ENCODE measurements around the gene FAM20C.

FAM20C gene

DNA sequence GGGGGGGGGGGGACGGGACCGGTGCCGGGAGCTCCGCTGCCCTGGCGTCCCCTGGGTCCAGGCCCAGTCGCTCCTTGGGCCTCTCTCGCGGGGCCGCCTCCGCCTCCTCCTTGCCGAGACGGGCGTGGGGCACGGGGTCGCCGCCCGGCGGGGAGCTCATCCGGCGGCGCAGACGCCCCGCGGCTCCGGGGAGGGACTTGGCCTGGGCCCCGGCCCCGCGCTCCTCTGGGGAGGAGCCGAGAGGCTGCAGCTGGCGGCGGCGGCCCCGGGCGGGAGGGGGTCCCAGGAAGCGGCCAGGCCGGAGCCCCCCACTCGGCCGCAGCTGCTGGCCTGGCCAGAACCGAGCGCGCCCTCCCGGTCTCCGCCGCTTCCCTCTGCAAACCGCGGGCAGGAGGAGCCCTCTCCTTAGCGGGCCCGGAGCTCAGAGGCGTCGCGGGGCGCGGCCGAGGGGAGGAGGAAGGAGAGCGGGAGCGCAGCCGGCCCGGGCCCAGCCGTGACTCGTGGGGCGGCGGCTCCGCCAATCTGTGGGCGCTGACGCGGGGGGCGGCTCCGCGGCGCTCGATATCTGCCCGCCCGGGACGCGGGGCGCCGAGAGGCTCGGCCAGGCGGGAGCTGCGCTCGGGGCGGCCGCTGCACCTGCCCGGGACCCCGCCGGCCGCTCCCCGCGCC, at the start of gene FAM20C:
Gene FAM20C, plus strand, starts transcription at position 591 of the 669 bp plus-strand sequence. CDS start 629 bp downstream, outside the sequence.
- DNase-seq (ENCODE audit: low read depth in 2 of 2): no peak

DNA sequence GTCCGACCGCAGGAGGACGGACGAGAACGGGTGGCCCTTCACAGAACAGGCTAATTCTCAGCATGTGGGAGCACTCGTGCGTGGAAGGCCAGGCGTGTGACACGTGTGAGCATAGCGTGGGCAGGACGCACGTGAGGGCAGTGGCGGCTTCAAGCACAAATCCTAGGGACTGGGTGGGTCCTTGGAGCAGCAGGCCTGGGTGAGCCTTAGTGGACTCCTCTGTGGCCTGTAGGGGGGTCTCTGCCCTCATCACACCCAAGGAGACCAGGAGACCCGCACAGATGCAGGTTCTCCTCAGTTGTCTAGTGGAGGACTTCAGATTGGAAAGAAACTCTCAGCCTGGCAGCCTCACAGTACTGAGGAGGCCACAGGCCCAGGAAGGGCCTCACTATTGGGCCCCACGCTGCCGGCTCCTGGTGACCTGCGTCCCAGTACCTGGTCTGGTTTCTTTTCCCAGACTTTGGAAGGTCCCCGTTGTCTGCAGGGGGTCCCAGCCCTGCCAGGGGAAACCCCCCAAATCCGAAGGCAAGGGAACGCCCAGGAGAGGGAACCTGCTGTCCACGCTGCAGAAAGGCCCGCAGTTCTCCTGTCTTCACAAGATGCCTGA, 49.1 kb upstream of the FAM20C start:
- no peak for DNase-seq (ENCODE audit: low read depth in 2 of 2)

DNA sequence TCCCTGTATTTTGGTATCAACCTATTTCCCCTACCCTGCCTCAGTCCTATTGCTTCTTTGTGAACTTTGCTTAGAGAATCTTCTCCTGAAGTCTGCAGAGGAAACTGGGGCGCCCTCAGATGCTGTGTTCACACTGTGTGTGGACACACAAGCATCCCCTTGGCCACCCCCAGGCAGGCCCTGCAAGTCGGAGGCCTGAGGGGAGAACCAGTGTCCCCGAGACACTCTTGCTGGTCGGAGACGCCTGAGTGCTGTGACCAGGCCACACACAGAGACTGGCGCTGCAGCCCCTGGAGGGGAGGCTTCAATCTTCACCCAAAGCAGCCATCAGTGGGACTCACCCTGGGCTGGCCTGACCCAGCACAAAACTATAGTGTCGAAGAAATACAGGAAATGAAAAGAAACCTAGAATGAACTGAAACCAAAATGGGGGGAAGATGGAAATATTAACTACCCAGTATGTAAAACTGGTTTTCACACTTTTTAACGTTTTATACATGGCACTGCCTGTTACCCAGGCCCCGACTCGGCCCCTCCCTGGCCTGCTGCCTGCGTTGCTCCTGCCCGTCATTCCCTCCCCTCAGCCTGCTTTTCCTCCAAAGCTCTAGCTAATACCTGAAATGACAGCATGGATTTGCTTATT, 48.4 kb upstream of the FAM20C start:
- no peak for DNase-seq (ENCODE audit: low read depth in 2 of 2)

DNA sequence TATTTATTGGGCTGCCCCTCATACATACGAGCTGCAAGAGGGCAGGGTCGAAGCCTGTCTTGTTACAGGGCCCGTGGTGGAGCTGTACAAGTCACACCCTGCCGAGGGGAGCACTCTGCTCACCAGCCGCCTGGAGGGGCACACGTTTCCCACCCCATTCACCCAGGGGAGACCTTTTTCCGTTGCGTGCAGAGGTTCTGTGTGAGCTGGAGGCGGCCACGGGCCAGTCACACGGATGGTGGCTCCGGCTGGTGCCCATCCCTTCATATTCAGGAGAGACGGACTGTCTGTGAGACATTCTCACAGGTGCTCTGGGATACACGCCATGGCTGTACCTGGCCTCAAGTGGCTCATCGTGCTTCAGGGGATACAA, 47.9 kb upstream of the FAM20C start:
- no peak for DNase-seq (ENCODE audit: low read depth in 2 of 2)

DNA sequence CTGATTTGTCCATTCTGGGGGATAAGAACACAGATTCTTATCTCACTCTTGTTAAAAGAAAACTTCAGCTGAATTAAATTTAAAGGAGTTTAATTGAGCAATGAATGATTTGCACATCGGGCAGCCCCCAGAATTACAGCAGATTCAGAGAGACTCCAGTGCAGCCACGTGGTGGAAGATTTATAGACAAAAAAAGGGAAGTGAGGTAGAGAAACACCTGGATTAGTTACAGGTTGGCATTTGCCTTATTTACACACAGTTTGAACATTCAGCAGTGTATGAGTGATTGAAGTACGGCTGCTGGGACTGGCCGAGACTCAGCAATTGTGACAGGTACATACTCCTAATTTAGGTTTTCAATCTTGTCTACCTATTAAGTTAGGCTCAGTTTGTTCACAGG, 46.5 kb upstream of the FAM20C start:
- DNase-seq (ENCODE audit: low read depth in 2 of 2): no peak

DNA sequence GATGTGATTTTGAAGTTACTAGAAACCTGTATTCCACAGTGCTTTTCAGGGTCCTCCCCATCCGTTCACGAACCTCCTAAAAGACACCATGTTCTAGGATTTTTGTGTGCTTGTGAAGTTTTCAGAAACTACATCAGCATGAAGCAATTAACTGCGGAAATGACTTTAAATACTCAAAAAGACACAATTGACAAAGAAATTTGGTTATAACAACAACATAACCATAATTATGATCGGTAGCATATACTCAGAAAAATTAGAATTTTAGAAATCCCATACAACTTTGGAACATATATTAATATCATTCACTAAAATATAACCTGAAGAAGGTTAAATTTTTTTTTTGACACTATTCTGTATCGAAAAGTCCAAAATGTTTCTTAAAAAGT, 43.8 kb upstream of the FAM20C start:
- DNase-seq (ENCODE audit: low read depth in 2 of 2): no peak

DNA sequence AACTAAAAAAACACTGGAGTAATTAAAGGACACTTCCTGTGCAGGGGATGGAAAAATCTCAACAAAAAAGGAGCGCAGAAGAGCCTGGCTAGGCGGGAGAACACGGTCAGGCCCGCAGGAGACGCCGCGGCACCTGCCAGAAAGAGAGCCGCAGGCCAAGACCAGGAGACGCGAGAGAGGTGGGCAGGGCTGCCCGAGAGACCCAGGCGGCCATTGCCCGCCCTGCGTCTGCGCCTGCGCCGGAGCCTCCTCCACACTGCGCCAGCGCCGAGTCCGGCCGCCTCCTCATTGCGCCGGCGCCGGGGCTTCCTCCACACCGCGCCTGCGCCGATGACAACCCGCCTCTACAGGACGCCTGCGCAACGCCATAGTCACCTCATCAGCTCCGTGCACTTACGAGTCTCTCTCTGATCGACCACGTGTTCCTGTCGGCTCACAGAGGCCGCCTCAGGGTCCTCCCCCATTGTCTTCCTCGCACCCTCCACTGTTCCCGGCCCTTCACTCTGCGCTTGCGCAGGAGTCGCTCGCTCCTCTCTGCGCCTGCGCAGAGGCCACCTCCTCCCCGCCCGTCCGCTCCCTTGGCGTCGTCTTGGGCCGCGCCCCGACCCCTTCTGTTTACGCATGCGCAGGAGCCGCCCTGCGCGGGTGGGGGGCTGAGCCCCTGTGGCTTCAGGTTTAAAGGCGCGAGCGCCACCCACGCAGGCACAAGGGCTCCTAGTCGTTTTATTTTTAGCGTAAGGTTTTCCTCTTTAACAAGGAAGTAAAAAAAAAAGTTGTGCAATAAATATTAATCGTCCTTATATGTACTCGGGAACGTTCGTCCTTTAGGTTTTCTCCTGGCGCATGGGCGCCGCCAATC, 43.2 kb upstream of the FAM20C start:
- peak; percentile 95 to 98 for DNase-seq (ENCODE audit: low read depth in 2 of 2)

DNA sequence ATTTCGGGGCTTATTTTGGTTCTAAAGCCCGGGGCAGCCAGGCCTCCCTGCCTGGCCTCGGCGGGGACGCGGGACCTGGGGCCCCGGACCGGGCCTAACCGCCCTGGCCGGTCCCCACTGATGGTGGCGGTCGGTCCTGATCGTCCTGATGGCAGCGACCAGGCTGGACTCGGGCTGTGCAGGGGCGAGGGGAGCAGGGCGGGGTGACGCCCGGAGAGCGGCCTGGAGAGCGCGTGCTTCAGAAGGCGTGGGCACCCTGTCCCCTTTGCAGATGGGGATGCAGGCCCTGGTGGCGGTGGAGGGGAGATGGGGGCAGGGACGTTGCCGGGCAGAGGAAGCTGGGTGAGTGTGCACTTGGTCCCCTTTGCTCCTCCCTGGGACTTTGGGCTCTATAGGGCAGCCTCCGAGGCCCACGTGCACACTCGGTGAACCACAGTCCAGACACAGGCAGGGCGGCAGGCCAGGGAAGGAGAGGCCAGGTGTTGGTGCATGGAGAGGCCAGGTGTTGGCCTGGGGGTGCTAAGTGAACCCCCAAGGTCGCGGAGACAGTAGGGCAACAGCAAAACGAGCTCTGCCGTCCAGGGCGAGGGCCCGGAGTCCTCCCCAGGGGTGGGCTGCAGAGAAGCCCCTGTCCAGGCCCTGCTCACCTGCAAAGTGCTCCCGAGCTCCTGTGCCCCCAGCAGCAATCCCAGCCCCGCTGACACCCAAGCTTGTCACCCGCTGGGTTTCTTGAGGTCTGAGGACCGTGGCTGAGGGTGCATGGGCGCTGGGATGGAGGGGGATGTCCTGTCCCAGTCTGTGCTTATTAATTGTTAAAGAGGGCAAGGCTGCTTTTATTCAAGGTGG, 42.4 kb upstream of the FAM20C start:
- DNase-seq (ENCODE audit: low read depth in 2 of 2): peak in 1 of 2 donors; percentile 17

DNA sequence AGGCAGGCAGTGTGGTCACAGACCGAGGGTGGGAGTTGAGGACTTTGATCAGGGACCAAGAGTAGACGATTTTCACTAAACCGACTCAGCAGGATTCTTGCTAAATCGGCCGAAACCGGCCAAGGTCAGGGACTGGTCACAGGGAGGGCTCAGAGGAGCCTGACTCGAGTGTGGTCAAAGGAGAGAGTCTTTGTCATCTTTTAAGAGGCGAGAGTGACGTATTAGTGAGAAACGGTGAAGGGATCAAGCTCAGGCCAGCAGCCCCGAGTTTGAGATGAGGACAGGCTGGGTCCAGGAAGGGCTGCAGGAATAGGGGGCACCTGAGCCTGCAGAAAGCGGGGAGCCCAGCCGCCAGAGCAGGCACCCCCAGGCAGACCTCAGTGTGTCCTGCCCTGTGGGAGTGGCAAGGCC, 41.6 kb upstream of the FAM20C start:
- no peak for DNase-seq (ENCODE audit: low read depth in 2 of 2)

DNA sequence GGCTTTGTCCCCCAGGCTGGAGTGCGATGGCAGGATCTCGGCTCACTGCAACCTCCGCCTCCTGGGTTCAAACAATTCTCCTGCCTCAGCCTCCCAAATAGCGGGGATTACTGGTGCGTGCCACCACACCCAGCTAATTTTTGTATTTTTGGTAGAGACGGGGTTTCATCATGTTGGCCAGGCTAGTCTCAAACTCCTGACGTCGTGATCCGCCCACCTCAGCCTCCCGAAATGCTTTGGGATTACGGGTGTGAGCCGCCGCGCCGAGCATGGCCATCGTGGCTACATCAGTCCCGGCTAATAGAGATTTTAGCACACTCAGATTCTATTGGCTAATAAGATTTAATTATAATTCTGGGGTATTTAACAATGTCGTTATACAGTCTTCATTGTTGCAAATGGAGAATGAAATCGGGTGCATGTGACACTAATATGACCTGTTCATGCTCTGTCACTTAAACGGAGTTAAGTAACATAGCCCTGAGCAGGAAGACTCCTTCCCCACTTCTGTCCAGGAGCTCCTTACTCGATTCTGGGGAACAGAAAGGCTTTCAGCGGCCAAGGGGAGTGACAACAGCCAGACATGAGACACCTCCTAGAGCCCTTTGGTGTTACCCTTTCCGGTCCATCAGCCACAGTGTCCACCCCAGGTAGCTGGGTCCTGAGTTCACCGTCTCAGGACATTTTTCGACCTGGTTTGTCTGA, 40.9 kb upstream of the FAM20C start:
- no peak for DNase-seq (ENCODE audit: low read depth in 2 of 2)

DNA sequence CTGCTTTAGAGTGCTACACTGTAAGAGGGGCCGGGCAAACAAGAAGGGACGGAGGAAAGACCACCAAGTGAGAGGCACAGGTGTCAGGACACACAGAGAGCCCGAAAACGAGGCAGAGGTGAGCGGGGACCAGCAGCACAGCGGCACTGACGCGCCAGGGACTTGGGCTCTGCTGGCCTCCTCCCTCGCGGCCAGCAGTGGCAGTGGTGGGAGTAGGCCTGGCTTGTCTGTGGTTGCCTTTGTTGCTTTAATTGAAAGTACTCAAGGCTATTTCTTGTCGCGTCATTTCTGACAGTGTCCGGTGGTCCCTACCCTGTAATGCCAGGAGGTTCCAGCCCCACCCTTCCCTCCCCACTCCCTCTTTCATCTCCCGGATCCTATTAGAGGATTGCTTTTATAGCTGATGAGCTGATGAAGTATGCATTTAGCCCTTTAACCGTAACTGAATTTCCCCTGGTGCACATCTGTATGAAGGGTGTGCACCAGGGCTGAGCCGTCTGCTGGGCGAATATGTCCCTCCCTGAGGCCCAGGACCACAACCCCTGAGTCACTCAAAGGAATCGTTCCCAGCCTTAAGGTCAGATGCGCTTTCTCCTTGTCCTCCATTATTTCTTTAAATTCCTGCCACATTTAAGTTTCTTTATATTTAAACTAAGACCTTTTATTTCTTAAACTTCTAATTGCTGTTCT, 39.5 kb upstream of the FAM20C start:
- no peak for DNase-seq (ENCODE audit: low read depth in 2 of 2)

DNA sequence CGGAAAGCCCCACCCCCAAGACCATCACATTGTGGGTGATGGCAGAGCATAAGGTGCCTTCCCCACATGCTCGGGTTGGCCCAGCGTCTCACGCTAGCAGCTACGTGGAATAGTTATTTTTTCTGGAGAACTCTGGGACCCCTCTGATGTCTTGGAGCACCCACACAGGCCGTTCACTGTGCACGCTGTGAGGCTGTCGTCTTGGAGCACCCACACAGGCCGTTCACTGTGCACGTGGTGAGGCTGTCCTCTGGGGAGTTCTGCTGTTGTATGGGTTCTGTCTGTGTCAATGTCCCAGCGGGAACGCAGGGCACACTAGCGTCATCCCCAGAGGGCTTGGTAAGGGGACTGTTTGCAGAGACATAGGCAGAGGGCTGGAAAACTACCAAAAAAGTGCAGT, 38.8 kb upstream of the FAM20C start:
- no peak for DNase-seq (ENCODE audit: low read depth in 2 of 2)

DNA sequence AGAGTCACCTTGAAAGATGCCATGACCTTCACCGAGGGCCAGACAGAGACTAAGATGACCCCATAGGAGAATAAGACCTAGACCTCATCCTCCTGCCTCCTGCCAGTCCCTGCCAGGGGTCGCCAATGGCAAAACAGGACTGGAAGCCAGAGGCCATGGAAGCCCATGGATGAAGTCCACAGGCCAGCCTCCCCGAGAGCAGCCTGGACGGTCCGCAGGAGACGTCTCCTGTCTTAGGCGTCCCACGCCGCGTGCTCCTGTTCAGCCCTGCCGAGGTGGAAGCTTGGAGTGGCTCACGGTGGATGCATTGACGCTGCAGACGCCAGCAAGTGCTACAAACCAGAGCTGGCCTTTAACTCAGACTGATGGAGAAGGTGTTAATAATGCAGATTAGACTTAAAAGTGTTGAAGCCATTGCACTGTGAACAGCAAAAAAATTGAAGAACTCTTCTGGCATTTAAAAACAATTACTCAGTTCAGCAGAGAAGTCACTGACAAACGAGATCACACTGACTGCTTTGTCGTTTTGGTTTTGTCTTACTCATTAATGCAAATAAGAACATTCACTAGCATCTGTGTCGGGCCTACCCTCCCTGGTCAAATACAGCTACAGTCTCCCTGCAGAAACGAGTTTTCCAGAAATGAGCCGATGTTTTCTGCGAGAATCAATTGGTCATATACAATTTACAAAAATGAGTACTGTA, 38.1 kb upstream of the FAM20C start:
- DNase-seq (ENCODE audit: low read depth in 2 of 2): no peak

DNA sequence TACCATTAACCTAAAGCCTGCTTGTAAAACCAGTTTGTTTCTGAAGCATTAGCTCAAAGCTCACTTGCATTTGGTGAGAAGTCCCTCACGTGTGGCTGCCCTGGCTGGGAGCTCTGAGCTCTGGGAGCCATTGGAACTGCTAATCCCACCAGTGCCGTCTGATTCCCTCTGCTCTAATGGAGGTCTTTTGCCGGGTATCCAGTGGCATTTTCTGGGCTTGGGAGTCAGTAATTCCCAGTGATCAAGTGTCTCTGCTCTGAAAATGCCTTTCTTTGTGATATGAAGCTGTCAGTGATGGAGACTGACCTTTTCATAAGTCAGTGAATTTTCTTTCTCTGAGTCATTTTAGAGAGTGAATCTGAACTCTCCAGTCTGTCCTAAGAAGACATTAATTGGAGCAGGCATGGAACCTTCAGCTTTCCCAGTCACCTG, 36.9 kb upstream of the FAM20C start:
- DNase-seq (ENCODE audit: low read depth in 2 of 2): no peak

DNA sequence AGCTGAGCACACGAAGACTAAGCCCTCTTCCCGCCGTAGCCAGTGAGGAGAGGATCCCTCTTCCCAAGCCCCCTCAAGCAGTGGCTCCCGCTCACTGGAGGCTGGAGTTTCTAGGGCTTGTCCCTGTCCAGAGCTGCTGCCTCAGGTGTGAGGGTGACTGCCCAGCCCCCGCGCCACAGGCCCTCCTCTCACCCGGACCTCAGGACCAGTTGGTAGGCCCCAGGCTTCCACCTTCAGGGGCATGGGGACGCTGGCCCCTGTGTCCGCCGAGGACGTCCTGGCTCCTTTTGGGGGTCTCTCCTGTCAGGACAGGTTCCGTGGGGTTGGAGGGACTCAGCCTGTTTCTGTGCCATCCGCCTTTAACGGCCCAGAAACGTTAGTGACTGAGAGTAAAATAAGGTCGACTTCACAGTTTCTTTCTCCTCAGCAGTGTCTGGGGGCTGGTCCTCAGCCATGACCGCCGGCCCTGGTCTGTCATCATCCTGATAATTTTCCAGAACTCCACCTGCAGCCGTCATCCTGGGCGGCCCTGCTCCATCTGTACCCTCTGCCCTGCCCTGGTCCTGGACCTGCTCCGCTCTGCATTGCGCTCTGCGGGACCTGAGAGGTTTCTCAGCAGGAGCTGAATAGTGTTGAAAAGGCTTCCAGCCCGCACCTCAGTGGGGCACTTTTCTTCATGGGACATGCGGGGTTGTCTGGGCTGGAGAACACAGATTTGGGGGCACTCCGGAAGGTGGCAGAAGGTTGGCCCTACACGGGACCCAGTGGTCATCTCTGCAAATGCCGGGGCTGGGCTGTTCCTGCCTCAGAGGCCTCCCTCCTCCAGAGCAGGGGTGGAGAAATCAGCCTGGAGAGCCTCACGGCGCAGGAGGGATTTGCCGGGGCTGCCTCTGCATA, 36.0 kb upstream of the FAM20C start:
- no peak for DNase-seq (ENCODE audit: low read depth in 2 of 2)

DNA sequence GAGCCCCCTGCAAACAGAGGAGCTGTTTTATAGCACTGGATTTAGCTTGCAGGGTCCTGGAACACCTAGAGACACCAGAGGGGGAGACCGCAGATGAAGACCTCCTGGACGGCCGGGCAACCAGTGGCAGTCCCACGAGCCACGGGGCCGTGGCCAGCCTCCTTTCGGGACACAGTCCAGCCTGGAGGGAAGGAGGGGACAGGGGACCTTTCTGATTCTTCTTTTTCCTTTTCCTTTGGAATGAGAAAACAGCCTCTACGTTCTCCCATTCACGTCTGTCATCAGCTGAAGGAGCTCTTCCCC, 35.4 kb upstream of the FAM20C start:
- no peak for DNase-seq (ENCODE audit: low read depth in 2 of 2)

DNA sequence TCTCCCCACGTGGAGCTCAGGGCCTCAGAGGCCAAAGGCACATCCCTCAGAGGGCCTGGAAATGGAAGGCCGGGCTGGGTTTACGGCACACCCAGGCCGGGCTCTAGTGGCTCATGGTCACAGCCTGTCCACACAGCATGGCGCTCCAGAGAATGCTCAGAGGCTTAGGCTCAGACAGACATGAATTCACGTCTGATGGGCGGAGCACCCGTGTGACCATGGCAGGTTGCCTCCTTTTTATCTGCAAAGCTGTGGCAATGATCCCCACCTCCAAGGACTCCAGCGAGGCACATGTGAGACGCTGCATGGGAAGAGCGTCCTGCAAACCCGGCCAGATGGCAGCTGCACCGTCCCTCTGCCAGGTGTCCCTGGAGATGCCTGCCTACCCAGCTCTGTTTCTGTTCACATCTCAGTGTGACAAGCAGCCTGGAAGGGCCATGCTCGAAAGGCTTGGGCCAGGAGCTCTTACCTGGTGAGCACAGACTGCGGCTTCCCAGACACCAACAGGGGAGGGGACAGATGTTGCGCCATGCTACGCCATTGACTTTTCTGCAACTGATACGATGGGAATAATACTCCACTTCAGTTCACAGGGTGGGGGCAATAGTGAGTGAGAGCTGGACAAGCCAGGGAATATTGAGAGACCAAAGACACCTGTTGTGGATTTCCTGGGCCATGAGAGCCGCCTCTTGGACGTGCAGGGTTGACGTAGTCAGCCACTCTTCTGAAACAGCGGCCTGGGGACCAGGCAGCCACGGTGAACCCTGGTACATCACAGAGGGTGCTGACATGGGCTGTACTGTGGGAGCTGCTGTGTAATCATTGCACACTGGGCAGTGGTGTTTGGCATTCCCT, 34.4 kb upstream of the FAM20C start:
- no peak for DNase-seq (ENCODE audit: low read depth in 2 of 2)

DNA sequence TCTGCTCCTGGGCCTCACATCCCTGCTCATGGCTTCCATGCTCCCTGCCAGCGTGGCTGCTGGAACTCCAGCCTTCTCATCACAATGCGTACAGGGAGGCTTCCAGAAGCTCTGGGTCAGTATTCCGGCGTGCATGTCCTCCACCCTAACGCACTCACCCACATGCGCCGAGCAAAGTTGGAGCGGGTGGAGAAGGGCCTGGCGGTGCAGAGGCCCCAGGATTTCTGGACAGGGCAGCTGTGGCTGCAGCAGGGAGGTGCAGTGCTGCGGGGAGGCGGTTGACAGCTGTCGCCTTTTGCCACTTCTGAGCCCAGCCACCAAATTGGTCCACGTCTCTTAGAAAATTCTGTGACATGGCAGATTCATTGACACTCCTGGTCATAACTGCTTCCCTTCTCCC, 33.6 kb upstream of the FAM20C start:
- DNase-seq (ENCODE audit: low read depth in 2 of 2): no peak

All from stimulated activated CD8-positive, alpha-beta memory T cell treated with anti-CD3 and anti-CD28 coated beads, Interleukin-15, amount 100 ng/mL, for 4 hours (primary cell).